ENCODE measurements around the gene CIP2A. TPM values are rescaled to one million over a fixed set of nuclear protein-coding genes. Genes with fewer than 3 reads are reported as not detected.
"Not testable (repeated sequence)": the region's sequence is repeated elsewhere in the genome, so short reads cannot be mapped to it uniquely, and the experiment has no call there.

CIP2A gene
- polyA plus RNA-seq, 2 of the 4 experiments (the other 2 are of a cell fraction), result 30.7 to 31.8 TPM

- FAIRE-seq (no peak), ATAC-seq (no peak), DNase-seq (ENCODE audit: low read depth in 1 of 2, low spot score in 1 of 2) (no peak)
- Histone ChIP-seq H3K4me2 (no peak overlapping the region), H3K4me1 (no peaks in the 10 kb centered on the region), H3K4me3 (no peak overlapping the region), H3K27ac (no peak overlapping the region), H3K9me3 (no peaks in the 10 kb centered on the region)
- POLR2A ChIA-PET, result no interaction called here
- 84% methylated on average over 1 of the region's 1 CpG for whole genome bisulfite sequencing (ENCODE audit: missing lambda C conversion rate)
- TF ChIP-seq MAFK (IDR thresholded peaks at IDR 0.05; ENCODE audit: partially characterized antibody) (no peak), NFE2L2 (conservative IDR thresholded peaks at IDR 0.05; ENCODE audit: low read length) (no peak), ESRRA (IDR thresholded peaks at IDR 0.05; ENCODE audit: borderline replicate concordance, low read length) (no peak), EHMT2 (IDR thresholded peaks at IDR 0.05; ENCODE audit: low read depth) (no peak), PBX3 (IDR thresholded peaks at IDR 0.05) (no peak), ZC3H11A (IDR thresholded peaks at IDR 0.05) (no peak)
- CTCF ChIA-PET, result interaction anchor here (1.6 kb wide), 1 partner anchor 19 kb away, joined by 3 read pairs; no protein-coding TSS in a partner anchor
These were observed 31.0 kb upstream of the CIP2A start for GRCh38 chr3:108620250-108620649.

- ATAC-seq; POLR2A ChIA-PET; H3K4me2 ChIP-seq; H3K9me3 ChIP-seq; H3K4me1 ChIP-seq; DNase-seq (ENCODE audit: low read depth in 1 of 2, low spot score in 1 of 2); FAIRE-seq; H3K4me3 ChIP-seq; CTCF ChIA-PET; H3K27ac ChIP-seq: not testable (repeated sequence)
- 95% methylated on average over 8 of the region's 8 CpGs for WGBS (ENCODE audit: missing lambda C conversion rate)
- TF ChIP-seq ZC3H11A (IDR thresholded peaks at IDR 0.05), result peak; percentile 39
These were observed 26.9 kb upstream of the CIP2A start for GRCh38 chr3:108616090-108616489.

- POLR2A ChIA-PET, result no interaction called here
- no peak overlapping the region for H3K4me3 ChIP-seq
- no peak for DNase-seq (ENCODE audit: low read depth in 1 of 2, low spot score in 1 of 2)
- H3K9me3 ChIP-seq, result no peaks in the 10 kb centered on the region
- H3K27ac ChIP-seq, result no peak overlapping the region
- ATAC-seq, result no peak
- no peak overlapping the region for H3K4me2 ChIP-seq
- no peak for FAIRE-seq
- no peak for TF ChIP-seq ZNF302 (CRISPR knock-in tag; IDR thresholded peaks at IDR 0.05)
- TF ChIP-seq HOXA7 (CRISPR knock-in tag; IDR thresholded peaks at IDR 0.05), result no peak
- TF ChIP-seq EHF (CRISPR knock-in tag; IDR thresholded peaks at IDR 0.05), result no peak
- TF ChIP-seq HOXB13 (CRISPR knock-in tag; IDR thresholded peaks at IDR 0.05; ENCODE audit: low read depth), result no peak
- no peak for TF ChIP-seq EP300 (IDR thresholded peaks at IDR 0.05)
- no peak for TF ChIP-seq JUN (IDR thresholded peaks at IDR 0.05)
- TF ChIP-seq RCOR1 (IDR thresholded peaks at IDR 0.05; ENCODE audit: low read depth, low read length), result no peak
- no peak for TF ChIP-seq ZC3H11A (IDR thresholded peaks at IDR 0.05)
- TF ChIP-seq SMC3 (IDR thresholded peaks at IDR 0.05), result no peak
- no peak for TF ChIP-seq RFX5 (IDR thresholded peaks at IDR 0.05)
- no peak for TF ChIP-seq ATOH8 (CRISPR knock-in tag; IDR thresholded peaks at IDR 0.05; ENCODE audit: low read depth)
- no peak for TF ChIP-seq E2F6 (IDR thresholded peaks at IDR 0.05; ENCODE audit: borderline replicate concordance, low read depth)
- no peak for TF ChIP-seq POLR2AphosphoS2 (conservative IDR thresholded peaks at IDR 0.05; ENCODE audit: low read length)
- TF ChIP-seq REST (IDR thresholded peaks at IDR 0.05), result no peak
- TF ChIP-seq CHD2 (IDR thresholded peaks at IDR 0.05; ENCODE audit: low read length, partially characterized antibody), result no peak
- no peak for TF ChIP-seq JUNB (IDR thresholded peaks at IDR 0.05)
- TF ChIP-seq CBX8 (IDR thresholded peaks at IDR 0.05), result no peak
- TF ChIP-seq CHD4 (IDR thresholded peaks at IDR 0.05; ENCODE audit: borderline replicate concordance), result no peak
- no peak for TF ChIP-seq PBX3 (IDR thresholded peaks at IDR 0.05)
- TF ChIP-seq CTCF (IDR thresholded peaks at IDR 0.05), result no peak
- CTCF ChIA-PET, result no interaction called here
- 98% methylated on average over 1 of the region's 1 CpG for WGBS (ENCODE audit: missing lambda C conversion rate)
- H3K4me1 ChIP-seq, result no peaks in the 10 kb centered on the region
These were observed 21.4 kb upstream of the CIP2A start for GRCh38 chr3:108610651-108611050.

Data from A549 (cell line).